Measurements from ENCODE around the gene NFATC2. TPM values are rescaled to one million over a fixed set of nuclear protein-coding genes. Genes with fewer than 3 reads are reported as not detected.

Gene NFATC2
- total RNA-seq, 1 donor from 2014 or later, result 0.89 TPM

DNA sequence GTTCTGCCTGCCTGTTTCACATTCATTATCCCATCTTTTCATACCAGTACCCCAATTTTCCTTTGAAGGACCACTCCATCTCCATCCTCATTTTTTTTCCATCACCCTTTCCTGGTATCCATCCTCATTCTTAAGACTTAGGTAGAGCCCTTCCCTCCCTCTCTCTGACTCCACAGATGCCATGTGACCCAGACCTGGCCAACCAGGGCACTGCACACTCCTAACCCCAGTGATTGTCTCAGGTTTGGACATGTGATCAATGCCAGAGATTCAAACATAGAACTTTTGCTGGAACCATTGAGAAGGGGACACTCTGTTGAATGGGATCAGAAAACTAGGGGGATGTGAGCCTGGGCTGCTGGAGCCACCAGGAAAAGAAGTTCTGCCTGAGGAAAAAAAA, 39.1 kb upstream of the NFATC2 start:
- Mint-ChIP-seq H3K4me3 (ENCODE audit: unreplicated experiment) (no peak overlapping the region), H3K27me3 (ENCODE audit: unreplicated experiment) (no peaks in the 10 kb centered on the region), H3K27ac (ENCODE audit: unreplicated experiment) (no peak overlapping the region), H3K4me1 (ENCODE audit: unreplicated experiment) (peaks cover 17% of the 10 kb centered on the region), H3K9me3 (ENCODE audit: unreplicated experiment) (no peaks in the 10 kb centered on the region), H3K36me3 (ENCODE audit: unreplicated experiment) (no peaks in the 10 kb centered on the region)
- TF ChIP-seq, protein P1, sequence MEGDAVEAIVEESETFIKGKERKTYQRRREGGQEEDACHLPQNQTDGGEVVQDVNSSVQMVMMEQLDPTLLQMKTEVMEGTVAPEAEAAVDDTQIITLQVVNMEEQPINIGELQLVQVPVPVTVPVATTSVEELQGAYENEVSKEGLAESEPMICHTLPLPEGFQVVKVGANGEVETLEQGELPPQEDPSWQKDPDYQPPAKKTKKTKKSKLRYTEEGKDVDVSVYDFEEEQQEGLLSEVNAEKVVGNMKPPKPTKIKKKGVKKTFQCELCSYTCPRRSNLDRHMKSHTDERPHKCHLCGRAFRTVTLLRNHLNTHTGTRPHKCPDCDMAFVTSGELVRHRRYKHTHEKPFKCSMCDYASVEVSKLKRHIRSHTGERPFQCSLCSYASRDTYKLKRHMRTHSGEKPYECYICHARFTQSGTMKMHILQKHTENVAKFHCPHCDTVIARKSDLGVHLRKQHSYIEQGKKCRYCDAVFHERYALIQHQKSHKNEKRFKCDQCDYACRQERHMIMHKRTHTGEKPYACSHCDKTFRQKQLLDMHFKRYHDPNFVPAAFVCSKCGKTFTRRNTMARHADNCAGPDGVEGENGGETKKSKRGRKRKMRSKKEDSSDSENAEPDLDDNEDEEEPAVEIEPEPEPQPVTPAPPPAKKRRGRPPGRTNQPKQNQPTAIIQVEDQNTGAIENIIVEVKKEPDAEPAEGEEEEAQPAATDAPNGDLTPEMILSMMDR (IDR thresholded peaks at IDR 0.05), result no peak
- DNase-seq (ENCODE audit: extremely low spot score, unreplicated experiment), result no peak

DNA sequence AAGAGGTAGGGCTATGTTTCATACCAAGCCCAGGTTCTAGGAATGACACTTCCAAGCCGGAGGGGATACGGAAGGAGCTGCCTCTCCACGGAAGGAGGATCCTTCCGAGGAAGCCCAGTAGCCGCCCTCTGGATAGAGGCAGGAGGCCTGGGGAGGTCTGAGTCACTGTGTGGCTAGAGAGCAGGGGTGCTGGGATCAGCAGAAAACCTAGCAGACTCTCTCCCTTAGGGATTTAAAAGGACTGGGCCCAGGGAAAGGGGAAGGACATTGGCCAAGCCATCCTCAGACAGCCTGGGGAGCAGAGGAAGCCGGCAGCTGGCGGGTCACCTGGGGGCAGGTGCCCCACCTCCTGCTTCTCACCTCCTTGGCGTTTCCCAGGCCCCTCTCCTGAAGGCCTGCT, 36.6 kb upstream of the NFATC2 start:
- Mint-ChIP-seq H3K27me3 (ENCODE audit: unreplicated experiment) (no peaks in the 10 kb centered on the region), H3K4me3 (ENCODE audit: unreplicated experiment) (no peak overlapping the region), H3K9me3 (ENCODE audit: unreplicated experiment) (peaks cover 6% of the 10 kb centered on the region), H3K4me1 (ENCODE audit: unreplicated experiment) (peaks cover 11% of the 10 kb centered on the region), H3K36me3 (ENCODE audit: unreplicated experiment) (no peaks in the 10 kb centered on the region), H3K27ac (ENCODE audit: unreplicated experiment) (peak overlapping the region; percentile 28)
- TF ChIP-seq, protein P1 (IDR thresholded peaks at IDR 0.05), result no peak
- no peak for DNase-seq (ENCODE audit: extremely low spot score, unreplicated experiment)

DNA sequence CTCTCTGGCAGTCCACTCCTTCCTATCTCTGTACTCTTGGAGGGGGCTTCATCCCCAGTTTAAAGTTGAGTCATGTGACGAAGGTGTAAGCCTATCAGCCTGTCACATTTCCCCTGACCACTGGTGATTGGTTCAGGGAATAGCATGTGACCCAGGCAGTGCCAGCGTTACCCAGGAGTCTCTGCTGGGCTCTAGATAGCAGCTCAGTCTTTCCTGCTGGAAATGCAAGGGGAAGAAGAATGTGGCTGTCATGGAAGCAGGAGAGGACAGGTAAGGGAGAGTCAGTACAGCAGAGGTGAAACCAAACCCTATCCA, 35.6 kb upstream of the NFATC2 start:
- TF ChIP-seq, protein P1 (IDR thresholded peaks at IDR 0.05), result no peak
- Mint-ChIP-seq H3K27ac (ENCODE audit: unreplicated experiment) (no peak overlapping the region), H3K27me3 (ENCODE audit: unreplicated experiment) (no peaks in the 10 kb centered on the region), H3K4me1 (ENCODE audit: unreplicated experiment) (peaks cover 11% of the 10 kb centered on the region), H3K9me3 (ENCODE audit: unreplicated experiment) (peaks cover 8% of the 10 kb centered on the region), H3K4me3 (ENCODE audit: unreplicated experiment) (no peak overlapping the region), H3K36me3 (ENCODE audit: unreplicated experiment) (no peaks in the 10 kb centered on the region)
- no peak for DNase-seq (ENCODE audit: extremely low spot score, unreplicated experiment)

DNA sequence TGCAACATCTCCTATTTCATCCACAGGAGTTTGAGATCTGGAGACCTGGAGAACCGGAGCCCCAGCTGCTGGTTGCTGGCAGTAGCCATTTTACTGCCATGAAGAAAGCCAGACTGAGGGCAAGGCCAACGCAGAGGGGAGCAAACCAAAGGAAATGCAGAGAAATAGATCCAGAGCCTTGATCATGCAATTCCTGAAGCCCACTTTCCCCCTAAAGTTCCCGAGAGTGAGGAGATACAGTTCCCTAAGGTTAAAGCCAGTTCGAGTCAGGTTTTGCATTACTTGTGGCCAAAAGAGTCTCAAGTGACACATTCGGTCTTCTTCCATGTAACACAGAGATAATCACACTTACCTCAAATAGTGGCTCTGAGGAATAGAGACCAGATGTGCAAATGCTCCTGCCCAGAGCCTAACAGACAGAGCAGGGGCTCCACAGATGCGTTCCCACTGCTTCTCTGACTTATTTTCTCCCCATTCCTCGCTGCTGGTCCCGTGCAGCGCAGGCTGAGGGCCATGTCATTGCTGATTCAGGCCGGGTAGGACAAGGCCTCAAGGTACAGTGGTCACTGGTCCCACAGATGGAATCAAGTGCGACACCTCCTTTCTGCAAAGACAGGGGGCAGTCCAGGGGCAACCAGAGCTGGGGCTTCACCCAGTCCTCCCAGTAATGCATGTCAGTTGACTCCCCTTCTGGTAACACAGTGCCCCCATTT, 35.1 kb upstream of the NFATC2 start:
- no peak overlapping the region for H3K4me3 Mint-ChIP-seq (ENCODE audit: unreplicated experiment)
- no peak for DNase-seq (ENCODE audit: extremely low spot score, unreplicated experiment)
- TF ChIP-seq, protein P1 (IDR thresholded peaks at IDR 0.05), result no peak
- no peaks in the 10 kb centered on the region for H3K27me3 Mint-ChIP-seq (ENCODE audit: unreplicated experiment)
- H3K27ac Mint-ChIP-seq (ENCODE audit: unreplicated experiment), result no peak overlapping the region
- H3K9me3 Mint-ChIP-seq (ENCODE audit: unreplicated experiment), result peaks cover 8% of the 10 kb centered on the region
- H3K4me1 Mint-ChIP-seq (ENCODE audit: unreplicated experiment), result peaks cover 11% of the 10 kb centered on the region
- H3K36me3 Mint-ChIP-seq (ENCODE audit: unreplicated experiment), result no peaks in the 10 kb centered on the region

DNA sequence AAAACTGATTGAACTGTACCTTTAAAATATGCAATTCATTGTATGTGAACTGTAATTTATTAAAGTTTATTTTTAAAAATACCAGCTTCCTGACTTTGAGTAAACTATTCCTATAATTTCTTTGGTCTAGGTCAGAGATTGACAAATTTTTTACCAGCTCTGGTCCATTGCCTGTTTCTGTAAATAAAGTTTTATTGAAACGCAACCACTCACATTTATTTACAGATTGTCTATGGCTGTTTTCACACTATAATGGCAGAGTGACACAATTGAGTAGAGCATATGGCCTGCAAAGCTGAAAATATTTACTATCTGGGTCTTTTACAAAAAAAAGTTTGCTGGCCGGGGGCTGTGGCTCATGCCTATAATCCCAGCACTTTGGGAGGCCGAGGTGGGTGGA, 33.0 kb upstream of the NFATC2 start:
- no peaks in the 10 kb centered on the region for H3K36me3 Mint-ChIP-seq (ENCODE audit: unreplicated experiment)
- H3K27ac Mint-ChIP-seq (ENCODE audit: unreplicated experiment), result no peak overlapping the region
- no peak for DNase-seq (ENCODE audit: extremely low spot score, unreplicated experiment)
- TF ChIP-seq, protein P1 (IDR thresholded peaks at IDR 0.05), result no peak
- no peak overlapping the region for H3K4me3 Mint-ChIP-seq (ENCODE audit: unreplicated experiment)
- H3K4me1 Mint-ChIP-seq (ENCODE audit: unreplicated experiment), result peaks cover 11% of the 10 kb centered on the region
- H3K9me3 Mint-ChIP-seq (ENCODE audit: unreplicated experiment), result peaks cover 8% of the 10 kb centered on the region
- no peaks in the 10 kb centered on the region for H3K27me3 Mint-ChIP-seq (ENCODE audit: unreplicated experiment)

Data from osteocyte (in vitro differentiated cells).